GM21825 (cell line): ENCODE results near the gene MTMR10.

Source experiments
- ATAC-seq: cut with Tn5 transposase; IDR thresholded peaks from one replicate; pipeline ENCODE4 v1.9.1; 2021; ENCODE audit warnings: mild to moderate bottlenecking, moderate library complexity; ENCODE audit not compliant: unreplicated experiment

MTMR10 gene

GRCh38 chr15:30922480-30923311, 68.7 kb downstream of the MTMR10 start:
- no peak for ATAC-seq

GRCh38 chr15:30921781-30922479, 69.5 kb downstream of the MTMR10 start:
- no peak for ATAC-seq

- ATAC-seq, result no peak
These were observed 70.3 kb downstream of the MTMR10 start for GRCh38 chr15:30921106-30921505.

GRCh38 chr15:30919877-30920550, 71.4 kb downstream of the MTMR10 start:
- no peak for ATAC-seq

- ATAC-seq, result no peak
These were observed 73.1 kb downstream of the MTMR10 start for GRCh38 chr15:30918366-30918765.

- ATAC-seq, result no peak
These were observed 73.8 kb downstream of the MTMR10 start for GRCh38 chr15:30917675-30918074.

- no peak for ATAC-seq
These were observed 74.4 kb downstream of the MTMR10 start for GRCh38 chr15:30917013-30917412.

GRCh38 chr15:30913761-30914160, 77.7 kb downstream of the MTMR10 start:
- ATAC-seq, result no peak

- no peak for ATAC-seq
These were observed 85.1 kb downstream of the MTMR10 start for GRCh38 chr15:30906366-30906765.

- ATAC-seq, result no peak
These were observed 85.6 kb downstream of the MTMR10 start for GRCh38 chr15:30905821-30906220.

GRCh38 chr15:30904812-30905211, 86.6 kb downstream of the MTMR10 start:
- ATAC-seq, result no peak

GRCh38 chr15:30903497-30904187, 87.8 kb downstream of the MTMR10 start, which contains the start of gene FAN1:
TSS of gene FAN1 (plus strand) at chr15:30903915. CDS start at chr15:30904664, 749 bp downstream.
- ATAC-seq, result peak; percentile 82

- ATAC-seq, result no peak
These were observed 89.5 kb downstream of the MTMR10 start for GRCh38 chr15:30901889-30902288.

- no peak for ATAC-seq
These were observed 95.2 kb downstream of the MTMR10 start for GRCh38 chr15:30896211-30896606.

- ATAC-seq, result no peak
These were observed 95.8 kb downstream of the MTMR10 start for GRCh38 chr15:30895461-30896210.

GRCh38 chr15:30889196-30889595, 102.2 kb downstream of the MTMR10 start:
- no peak for ATAC-seq
